Inflammatory macrophage (primary cell): ENCODE measurements around the gene KIF16B.
"Not testable (repeated sequence)": the region's sequence is repeated elsewhere in the genome, so short reads cannot be mapped to it uniquely, and the experiment has no call there.

Source experiments
- DNase-seq, 2 donors: peaks; one replicate each; pipeline ENCODE4 v3.0.0-alpha.2; 2020 to 2022

KIF16B gene

DNA sequence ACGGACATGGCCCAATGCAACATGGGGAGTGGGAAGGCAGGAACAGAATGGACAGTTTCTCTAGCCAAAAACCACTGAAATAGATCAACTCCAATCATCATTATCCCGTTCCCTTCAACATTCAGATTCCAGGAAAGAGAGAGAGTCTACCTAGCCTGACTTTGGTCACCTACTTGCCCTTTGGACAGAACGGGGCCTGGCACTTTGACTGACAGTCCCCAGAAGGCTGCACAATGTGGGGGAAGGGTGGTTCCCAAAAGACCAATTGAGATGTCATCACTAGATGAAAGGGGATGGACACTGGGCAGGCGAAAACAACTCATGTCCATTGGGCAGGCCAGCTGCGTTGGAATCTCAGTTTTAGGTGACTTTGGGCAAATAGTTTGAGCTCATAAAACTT is 15.0 kb upstream of the KIF16B start:
- DNase-seq: no peak

DNA sequence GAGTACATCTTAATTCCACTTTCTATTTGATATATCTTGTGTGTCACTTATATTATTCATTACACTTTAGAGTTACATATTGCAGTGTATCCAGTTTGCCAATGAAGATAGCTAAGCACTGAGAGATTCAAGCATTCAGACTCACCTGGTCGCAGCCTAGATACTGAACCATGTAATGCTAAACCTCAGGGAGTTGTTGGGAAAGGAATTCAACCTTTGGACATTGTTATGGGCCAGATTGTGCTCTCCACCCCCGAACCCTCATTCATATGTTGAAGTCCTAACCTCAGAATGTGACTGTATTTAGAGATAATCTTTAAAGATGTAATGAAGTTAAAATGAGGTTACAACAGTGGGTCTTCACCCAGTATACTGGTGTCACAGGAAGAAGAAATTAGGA is 13.8 kb upstream of the KIF16B start:
- DNase-seq: no peak

DNA sequence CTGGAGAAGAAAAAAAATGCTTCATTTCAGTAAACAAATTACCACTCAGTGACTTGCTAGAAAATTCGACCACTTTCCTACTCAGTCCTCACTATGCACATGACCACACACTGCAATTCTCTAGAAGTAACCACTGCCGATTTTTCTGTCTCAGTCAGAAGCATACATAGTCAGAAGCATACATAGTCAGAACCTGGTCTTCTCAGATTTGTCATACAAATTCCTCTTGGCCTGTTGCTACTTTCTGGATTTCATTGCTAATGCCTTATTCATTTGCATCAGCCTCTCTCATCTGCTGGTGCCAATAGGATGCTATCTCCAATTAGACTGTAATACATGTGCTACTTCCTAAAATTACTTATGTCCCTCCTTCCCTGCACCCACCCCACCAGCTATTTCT is 10.2 kb upstream of the KIF16B start:
- DNase-seq: no peak

DNA sequence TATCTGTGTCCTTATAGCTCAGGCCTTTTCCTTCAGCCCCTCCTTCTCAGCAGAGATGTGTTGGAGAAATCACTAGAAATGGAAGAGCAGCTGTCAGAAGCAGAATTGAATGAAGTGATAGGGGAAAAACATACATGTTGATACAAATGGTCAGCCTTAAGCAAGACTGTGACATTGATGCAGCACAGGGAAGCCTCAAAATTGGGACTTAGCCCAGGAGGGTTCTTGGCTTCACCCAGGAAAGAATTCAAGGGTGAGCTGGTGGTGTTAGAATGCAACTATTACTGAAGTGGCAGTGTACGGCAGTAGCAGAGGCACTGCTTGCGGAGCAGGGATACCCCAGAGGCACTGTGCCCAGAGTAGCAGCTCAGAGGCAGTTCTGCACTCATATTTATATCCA is 8.0 kb upstream of the KIF16B start:
- DNase-seq: no peak

DNA sequence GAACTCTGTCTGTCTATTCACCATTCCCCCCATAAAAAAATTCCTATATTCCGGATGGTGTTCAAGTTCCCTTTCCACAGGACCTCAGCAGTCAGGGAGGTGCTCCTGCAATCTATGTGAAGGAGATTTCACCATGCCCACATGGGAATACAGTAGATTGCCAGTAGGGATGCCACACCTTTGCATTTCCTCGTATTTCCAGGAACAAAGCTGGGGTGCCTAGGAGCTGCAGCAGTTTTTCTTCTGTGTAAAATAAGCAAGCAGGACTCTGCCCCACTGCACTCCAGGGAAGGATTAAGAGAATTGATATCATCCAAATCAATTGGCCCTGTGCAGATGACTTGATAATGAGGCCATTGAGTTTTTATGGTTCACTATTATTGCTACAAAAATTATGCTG is 7.4 kb upstream of the KIF16B start:
- no peak for DNase-seq

DNA sequence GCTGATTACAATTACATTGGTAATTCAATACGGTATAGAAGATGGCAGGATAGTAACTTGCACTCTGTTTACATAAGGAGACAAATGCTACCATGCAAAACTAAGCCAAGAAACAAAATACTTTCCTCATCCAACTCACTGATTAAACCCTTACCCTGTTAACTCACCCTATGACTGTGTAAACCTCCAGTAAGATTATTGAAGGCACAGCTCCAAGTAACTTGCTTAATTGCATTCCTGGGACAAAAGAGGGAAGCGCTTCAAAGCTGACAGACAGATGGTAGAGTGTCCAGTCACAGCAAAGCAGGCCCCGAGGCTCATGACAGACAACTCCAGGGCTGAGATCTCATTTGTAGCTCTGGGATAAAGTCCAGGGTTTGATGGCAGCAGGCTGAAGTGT is 6.9 kb upstream of the KIF16B start:
- DNase-seq: no peak

DNA sequence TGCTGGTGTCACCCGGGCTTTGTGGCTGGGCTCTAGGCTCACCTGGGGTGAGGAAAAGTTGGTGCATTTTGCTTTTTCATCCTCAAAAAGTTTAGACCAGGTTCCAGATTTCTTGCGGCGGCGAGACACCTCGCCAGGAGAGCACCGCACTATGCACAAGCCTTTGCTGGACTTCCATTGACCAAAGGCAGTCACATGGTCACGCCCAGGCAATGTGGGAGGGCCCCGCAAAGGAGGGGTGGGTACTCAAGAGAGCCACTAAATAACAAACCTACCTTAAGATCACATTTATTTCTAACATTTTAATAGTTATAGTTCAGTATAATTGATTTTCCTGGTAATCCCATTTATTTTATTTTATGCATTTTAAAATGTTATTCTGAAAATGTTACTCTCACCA is 3.0 kb upstream of the KIF16B start:
- DNase-seq: no peak

DNA sequence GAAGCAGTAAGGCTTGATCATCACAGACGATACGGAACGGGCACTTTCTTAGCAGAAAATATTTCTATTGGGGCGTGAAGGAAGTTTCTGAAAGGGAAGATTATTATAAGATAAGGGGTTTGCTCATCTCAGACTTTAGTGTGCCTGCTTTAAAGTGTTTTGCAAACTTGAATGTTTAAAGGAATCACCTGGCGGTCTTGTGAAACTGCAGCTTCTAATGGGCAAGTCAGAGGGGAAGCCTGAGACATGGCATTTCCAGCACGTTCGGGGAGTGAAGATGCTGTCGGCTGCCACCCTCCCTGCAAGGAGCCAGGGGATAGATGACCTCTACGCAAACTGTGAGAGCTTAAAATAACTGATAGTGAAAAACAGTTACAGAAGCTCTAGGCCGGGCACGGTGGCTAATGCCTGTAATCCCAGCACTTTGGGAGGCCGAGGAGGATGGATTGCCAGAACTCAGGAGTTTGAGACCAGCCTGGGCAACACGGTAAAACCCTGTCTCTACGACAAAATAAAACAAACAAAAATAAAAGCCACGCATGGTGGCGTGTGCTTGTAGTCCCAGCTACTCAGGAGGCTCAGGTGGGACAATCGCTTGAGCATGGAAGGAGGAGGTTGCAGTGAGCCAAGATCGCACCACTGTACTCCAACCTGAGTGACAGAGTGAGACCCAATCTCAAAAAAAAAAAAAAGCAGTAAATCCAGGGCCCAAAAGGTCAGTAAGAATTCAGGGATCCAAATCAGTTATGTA is 2.3 kb upstream of the KIF16B start:
- no peak for DNase-seq

DNA sequence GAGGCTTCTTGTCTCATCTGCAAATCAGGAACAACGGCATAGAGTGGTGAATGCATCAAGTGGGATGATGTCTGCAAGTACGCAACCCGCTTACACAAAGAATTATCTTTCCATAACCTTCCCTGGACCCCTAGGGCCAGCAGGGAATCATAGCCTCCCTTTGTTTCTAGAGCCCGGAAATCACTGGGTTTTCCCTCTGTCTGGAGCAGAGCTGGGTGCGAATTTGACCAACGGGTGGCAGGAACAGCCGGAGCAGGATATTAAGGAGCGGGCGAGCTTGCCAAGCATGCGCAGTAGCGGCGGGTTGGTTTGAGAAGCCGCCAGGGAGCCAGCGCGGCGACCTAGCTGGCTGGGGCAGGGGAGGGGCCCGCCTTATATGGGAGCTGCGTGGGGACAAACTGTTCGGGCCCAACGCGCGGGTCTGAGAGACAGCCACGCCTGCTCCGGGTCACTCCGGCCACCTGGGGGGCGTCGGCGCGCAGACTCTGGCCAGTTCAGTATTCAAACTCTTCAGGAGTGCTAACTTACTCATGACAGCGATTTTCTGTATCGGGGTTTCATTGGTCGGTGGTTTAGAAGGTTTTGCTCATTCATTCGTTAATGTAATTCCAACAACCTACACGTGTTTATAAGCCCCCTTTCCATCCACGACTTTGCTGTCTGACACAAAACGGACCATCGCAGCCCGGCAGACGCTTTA is 1.6 kb upstream of the KIF16B start:
- peak; percentile 78 to 80 for DNase-seq

DNA sequence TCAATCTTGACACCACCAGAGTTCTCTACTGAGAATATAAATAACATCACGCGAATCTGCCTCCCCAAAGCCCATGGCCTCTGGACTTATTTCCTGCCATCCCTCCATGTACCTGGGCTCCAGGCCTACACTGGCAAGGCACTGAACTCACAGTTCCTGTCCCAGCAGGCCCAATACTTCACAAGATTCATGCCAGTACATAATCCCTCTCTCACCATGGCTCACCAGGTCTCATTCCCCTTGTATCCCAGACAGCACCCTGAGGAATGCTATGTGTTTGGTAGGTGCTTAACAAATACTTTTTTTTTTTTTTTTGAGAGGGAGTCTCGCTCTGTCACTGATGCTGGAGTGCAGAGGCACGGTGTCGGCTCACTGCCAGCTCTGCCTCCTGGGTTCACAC is 1.9 kb downstream of the KIF16B start:
- no peak for DNase-seq

DNA sequence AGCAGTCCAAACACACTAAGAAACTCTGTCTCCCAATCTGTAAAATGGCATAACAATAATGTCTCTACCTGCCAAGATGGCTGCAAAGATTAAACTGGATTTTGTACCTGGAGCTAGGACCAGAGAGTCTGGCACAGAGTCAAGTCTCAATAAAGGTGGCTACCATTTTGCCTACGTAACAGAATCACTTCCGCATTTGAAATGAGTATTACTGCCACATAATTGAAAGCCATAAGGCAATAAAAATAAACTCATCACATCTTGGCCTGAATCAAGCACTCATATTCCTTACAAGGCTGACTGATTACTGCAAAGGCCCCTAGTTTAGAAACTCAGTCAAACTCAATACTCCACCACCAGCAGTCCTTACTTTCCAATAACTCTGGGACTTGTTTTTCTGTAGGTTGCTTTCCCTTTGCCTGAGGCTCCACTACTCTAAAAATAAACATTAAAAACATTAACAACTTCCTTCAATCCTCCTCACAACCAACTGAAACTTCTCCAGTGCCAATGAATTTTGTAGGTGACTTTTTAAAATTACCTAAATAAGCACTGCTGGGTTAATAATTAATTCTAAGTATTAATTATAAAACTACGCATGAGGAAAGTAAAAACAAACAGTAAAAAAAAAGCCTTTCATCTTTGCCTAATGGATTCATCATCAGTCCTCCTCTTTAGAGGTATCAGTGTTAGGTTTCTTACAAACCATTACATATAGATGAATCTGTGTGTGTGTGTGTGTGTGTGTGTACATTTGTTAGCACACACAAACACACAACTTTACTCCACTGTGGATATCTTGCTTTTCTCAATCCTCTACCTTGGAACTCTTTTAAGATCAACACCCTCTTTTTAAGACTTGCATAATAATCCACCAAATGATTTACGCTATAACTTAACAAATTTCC is 3.7 kb downstream of the KIF16B start:
- no peak for DNase-seq

DNA sequence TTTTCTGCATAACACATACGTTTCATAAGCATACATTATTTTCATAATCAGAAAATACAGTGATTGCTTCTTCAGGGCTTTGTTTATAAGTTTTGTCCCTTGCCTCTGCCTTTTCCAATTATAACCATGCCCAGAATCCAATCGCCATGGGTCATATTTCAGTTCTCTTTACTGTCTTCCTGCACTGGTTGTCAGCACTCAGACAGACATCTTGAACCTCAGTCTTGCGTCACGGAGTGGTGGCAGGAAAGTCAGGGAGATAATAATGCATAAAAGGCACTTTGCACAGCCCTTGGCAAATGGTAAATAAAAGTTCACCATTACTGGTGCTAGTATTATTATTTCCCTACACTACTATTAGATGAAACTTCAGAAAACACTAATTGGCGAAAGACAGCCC is 7.2 kb downstream of the KIF16B start:
- no peak for DNase-seq

DNA sequence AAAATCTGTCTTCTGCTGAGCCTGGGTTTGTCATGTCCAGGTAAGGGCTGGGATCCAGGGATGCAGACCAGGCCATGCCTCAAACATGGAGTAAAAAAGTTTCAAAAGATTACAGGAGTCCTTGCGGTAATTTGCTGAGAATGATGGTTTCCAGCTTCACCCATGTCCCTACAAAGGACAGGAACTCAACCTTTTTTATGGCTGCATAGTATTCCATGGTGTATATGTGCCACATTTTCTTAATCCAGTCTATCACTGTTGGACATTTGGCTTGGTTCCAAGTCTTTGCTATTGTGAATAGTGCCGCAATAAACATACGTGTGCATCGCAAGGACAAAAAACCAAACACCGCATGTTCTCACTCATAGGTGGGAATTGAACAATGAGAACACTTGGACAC is 9.2 kb downstream of the KIF16B start:
- not testable (repeated sequence) for DNase-seq

DNA sequence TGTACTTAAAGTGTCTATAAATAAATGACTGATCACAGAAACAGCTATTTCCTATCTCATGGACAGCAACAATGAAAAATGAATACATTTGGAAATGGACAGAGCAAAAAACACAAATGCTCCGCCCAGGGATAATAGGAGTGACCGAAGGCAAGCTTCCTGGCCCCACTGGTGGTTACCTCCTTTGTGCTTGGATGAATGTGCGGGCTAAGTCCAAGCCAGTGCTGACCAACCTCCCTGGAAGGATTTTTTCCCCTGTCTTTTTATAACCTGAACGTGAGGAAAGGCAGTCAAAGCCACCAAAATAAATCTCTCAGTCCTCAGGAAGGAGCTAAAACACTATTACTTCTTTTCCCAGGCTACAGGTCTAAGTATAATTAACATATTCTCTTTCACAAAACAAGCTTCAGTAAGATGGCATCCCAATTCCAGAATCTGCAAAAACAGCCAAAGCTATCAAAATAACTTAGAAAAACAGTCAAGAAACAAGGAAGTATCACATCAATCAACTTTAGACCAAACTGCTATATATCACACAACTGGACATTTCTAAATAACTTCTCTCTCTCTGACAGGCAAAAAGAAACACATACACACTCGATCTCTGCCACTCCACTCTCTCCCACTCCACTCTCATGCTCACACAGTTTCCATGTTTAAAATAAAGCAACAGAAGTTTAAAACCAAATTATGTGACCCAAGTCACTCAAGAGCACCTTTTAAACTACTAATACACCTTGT is 10.0 kb downstream of the KIF16B start:
- no peak for DNase-seq

DNA sequence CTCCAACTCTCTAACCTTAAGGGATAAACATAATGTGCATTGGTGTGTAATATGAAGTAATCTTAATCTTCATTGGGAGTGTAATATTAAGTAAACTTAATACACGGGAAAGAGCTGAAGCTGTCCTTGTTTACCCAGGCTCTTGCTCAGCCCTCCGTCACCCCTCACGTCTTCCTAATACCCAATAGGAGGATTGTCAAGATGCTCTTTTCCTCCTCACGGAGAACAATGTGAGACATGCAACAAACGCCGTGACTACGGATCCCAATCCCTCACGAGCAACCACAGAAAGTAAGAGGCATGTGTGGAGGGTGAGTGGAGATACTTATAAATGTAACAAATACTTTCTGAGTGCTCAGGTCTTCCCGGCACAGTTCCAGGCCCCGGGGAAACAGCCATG is 11.0 kb downstream of the KIF16B start:
- no peak for DNase-seq

DNA sequence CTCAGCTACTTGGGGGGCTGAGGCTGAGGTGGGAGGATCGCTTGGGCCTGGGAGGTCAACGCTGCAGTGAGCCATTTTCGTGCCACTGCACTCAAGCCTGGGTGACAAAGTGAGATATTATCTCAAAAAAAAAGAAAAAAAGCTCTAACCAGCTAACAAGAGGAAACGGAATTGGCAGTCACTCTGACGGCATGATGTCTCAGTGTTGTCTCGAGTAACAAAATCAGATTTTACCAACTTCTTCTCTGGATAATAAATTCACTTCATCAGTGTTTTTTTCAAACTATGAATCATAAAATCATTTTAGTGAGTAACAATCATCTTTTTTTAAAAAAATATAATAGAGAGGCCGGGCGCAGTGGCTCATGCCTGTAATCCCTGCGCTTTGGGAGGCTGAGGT is 12.6 kb downstream of the KIF16B start:
- no peak for DNase-seq

DNA sequence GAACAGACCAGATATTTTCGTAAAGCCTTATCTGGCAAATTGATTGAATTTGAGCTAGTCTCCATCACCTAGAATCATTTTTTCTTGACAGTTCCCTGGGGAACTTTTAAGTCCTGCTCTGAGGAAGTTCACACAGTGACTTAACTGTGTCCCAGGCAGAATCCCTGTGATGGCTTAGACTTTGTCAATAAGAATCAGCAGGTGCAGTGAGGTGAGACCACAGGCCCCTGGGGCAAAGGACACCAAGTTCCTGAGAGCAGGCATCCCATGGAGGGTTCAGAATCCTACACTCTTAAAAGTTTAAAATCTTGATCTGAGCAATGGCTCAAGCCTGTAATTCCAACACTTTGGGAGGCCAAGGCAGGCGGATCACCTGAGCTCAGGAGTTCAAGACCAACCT is 13.0 kb downstream of the KIF16B start:
- DNase-seq: no peak

DNA sequence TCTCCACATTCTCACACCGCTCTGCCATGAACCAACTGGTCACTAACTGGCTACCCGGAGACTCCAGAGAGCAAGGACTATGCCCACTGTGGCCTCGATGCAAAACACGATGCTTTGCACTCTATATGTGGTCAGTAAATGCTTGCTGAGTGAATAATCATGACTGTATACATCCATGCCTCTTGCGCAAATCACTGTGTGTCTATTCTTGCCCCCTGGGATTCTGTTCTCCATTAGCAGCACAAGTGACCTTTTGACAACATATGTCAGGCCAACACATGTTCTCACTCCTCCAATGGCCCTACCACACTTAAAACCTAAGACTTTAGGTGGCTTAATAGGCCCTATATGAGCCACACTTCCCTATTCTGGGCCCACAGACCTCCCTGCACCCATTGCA is 16.9 kb downstream of the KIF16B start:
- peak; percentile 62 to 64 for DNase-seq

DNA sequence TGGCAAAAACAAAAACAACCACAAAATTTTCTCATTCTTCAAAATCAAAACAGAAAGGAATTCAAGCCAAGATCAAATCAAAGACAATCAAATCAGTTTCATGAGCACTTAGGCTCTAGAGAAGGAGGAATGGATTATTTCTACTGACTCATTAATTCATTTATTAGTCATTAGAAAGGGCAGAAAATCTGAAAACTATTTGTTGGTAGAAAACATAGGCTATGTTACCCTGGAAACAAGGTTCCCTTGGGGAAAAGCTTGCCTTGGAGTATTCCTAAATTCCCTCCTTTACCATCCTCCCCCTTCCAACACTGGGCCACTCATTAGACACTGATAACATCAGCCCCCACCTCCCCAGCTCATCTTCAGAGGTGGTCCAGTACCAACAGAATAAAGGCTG is 17.5 kb downstream of the KIF16B start:
- DNase-seq: no peak

DNA sequence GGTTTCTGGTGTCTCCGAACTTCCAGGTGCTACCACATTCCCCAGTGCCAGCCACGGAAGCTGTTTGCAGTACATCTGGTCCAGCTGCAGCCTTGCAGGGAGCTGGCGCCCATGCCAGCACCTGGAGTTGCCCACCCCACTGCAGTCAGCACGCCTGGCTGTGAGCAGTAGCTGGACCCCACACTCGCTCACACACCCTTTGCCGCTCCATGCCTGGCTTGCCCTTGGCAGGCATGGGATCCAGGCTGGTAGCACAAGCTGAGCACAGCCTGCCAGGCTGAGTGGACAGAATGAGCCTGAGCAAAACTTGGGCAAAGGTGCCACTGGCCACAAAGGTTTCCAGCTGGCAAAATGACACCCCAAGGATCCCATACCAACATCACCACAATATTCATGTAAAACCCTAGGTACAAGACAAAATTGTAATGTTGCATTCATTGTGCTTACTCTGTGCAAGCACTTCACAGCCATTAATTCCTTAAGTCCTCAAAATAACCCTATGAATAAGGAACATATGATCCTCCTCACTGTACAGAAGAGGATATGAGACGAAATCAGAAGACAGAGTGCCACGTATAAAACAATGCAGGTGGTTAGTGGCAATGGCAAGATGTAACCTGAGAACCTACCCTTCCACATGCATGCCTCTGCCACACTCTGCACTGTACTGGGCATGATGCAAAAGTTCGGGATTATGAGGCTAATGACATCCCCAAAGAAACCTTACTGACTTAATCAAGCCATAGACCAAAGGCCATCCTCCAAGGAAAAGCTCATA is 18.3 kb downstream of the KIF16B start:
- no peak for DNase-seq

DNA sequence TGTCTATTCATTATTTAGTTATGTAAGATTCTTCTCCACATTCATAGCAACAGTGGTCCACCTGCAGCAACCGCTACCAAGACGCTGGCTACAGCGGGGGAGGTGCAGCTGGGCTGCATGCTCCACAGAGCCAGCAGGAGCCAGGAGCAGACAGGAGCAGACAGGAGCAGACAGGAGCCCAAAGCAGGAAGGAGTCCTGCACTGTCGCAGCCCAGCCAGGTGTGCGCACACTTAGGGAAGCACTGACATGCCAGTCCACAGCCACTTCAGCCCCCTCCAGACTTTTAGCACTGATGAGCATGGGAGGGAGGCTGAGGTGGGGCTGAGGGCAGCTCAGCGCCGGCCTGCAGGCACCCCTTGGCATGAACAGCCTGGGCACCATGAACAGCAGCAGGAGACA is 19.6 kb downstream of the KIF16B start:
- DNase-seq: no peak

DNA sequence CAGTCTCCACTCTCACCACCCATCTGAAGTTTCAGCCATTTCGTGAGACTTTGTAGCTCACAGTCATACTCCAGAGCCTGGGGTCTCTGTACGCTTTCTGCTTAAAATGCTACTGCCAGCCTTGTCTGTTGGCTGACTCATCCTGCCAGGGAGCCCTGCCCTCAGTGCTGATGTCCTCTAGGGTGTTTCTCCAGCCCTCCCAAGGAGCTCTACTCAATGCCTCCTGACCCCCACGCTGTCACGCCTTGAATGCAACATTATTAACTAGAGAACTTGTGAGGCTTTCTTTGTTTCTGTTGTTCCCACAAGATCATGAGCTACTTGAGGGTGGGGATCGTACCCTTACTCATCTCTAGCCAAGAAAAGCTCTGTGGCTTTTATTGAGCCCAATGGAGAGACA is 20.1 kb downstream of the KIF16B start:
- DNase-seq: no peak
